NCI-H748 (cell line): ENCODE data around the gene EVI5.
"Not testable (repeated sequence)": the region's sequence is repeated elsewhere in the genome, so short reads cannot be mapped to it uniquely, and the experiment has no call there.

Experiments used
- DNase-seq: peaks from one replicate; lab custom pipeline; 2025; ENCODE audit not compliant: unreplicated experiment; lab: John Stamatoyannopoulos, UW

The EVI5 gene

DNA sequence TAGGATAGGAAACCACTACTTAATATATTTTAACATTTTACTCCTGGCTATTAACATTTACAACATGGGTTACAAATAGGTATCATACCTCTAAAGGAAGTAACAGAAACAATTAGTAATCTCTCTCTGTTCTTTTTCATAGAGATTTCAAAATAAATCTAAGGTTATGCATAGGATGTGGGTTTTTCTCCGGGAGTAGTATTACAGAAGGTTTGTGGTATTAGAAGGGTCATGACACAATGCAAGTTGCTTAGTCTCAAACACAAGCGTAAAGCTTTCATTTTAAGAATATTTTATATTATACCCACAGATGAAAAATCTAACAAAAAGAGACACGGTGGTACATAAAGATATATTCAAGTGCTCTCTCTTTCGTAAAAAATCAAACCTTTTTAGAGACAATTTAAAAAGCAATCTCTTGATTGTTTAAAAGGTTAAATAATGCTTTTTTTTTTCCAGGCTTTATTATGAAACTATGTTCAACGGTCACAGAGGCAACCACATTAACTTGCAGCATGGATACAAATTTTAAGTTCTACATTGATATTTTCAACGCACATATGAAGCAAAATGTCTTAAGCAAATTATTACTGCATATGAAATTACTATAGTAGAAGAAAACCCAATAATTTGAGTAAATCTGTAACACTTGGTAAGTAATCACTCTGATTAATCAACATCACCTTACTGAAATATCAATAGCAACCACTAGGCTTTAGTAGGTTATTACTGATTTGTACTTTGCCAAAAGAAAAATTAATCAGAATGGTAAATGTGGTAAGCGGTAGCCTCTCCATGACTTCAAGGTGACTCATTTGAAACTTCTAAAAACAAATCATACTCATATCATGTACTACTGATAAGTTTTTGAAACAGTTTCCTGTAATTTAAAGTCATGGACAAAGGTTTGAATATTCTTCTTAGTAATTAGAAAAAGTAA lies 200.8 kb downstream of the EVI5 start:
- no peak for DNase-seq

DNA sequence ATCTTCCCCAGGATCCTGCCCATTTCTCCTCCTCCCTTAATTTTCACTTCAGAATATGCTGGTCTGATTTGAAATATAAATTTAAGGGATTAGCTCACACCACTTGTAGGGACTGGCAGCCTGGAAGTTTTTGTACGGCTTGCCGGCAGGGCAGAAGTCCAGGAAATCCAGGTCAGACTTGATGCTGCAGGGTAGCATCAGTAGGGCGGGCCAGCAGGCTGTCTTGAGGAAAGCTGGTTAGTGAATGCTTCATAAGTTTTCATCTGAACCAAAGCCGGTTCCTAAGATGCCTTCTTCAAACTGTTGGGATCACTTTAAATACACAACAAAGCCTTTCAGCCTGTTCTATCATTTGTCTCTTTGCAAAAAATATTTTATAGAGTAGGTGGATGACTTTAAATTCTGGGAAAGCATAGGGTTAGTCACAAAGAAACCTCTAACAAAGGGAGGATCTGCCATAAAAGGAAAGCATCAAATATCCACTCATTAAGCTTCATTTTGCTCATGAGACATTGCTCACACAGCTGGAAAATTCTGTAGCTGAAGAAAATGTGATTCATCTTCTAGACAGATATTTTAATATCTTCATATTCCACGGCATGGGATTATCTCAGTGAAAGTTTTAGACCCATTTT lies 207.5 kb downstream of the EVI5 start:
- no peak for DNase-seq

DNA sequence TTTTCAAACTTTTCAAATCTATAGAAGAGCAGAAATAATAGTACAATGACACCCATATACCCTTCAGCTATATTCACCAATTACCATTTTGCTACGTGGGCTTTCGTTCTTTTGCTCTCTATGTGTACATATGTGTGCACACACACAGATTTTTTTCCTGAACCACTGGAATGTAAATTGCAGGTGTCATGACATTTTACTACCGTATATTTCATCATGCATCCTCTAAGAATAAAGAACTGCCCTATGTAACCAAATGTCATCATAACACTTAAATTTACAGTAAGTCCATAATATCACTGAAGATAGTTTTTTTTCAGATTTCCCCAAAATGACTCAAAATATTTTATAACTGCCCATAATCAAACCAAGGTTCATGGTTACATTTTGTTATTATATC lies 209.8 kb downstream of the EVI5 start:
- no peak for DNase-seq

DNA sequence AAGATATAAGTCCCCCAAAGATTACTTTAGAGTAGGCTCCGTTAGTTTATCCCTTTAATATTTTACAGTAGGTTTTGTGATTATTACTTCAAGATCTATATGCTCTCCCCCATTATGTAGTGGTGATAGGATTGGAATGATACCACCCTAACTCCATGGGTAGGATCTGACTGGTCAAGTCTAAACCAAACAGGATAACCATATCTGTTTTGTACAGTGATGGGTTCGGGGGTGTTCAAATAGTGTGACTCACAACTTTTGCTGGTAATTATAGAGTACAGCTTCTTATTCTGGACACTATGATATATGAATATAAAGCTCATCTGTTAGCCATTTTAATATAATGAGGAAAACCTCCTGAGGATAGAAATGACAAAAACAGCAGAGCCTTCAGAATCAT lies 212.4 kb downstream of the EVI5 start:
- DNase-seq = no peak

DNA sequence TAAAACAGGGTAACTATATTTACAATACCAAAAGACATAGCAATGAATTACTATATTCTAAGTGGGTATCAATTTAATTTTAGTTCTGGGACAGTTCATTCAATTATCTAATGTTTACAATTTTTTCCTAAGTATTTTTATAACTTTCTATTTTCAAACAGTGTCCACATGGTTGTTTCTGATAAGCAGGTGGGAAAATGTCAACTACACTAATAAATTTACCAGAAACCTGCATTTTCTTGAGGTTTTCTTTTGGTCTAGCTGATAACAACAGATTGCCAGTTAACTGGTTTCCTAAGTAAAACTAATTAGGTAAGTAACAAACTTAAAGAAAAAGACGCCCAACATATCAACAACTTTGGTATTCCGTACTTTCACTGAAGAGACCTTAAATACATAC lies 213.3 kb downstream of the EVI5 start:
- DNase-seq = no peak

- no peak for DNase-seq
These were observed 217.6 kb downstream of the EVI5 start for GRCh38 chr1:92567211-92567868.

GRCh38 chr1:92563457-92564216 lies 221.3 kb downstream of the EVI5 start:
- DNase-seq = no peak

DNA sequence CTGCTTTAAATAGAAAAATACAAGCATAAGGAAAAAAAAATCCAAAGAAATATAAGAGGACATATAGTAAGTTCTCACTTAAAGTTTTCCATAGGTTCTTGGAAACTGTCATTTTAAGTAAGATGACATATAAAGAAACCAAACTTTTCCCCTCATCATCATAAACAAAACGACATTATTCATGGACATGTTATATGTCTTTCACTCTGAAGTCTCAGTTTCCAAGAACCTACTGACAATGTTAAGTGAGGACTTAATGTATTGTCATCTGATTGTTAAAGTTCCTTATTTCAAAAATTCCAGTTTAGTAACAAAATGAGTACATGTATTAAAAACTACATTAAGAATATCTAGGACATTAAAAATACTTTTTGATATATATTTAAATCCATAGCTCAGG lies 228.6 kb downstream of the EVI5 start:
- DNase-seq = no peak

DNA sequence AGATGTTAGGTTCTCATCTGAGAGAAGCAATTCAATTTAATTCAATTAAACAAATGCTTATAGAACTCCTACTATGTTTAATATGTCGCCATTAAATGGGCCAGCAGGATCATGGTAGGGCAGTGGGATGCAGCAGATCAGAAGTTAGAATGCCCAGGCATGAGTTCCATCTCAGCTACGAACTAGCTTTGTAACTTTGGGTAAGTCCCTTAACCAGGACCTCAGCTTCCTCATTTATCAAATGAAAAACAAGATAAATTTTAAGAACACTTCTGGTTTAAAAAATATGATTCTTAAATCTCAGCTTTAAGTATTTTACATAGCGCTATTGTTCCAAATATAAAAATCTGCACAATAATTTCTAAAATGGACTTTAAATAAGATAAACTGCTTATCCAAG lies 230.7 kb downstream of the EVI5 start:
- no peak for DNase-seq

DNA sequence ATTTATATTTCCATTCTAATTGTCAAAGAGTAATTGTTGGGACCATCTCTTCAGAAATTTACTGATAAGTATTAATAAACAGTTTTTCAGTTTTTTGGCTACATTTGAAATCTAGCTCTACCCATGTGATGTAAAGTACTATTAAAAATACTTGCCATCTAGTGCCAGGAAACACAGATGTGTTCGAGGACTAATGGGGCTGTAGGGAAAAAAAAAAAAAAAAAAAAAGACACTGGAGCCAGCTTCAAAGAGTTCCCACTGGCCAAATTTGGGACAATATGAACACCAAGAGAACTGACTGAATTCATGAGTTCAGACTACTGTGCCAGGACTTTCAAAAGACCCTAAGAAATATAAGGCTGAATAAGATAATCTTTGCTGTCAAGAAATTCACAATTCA lies 233.0 kb downstream of the EVI5 start:
- no peak for DNase-seq

GRCh38 chr1:92544756-92545165 lies 240.1 kb downstream of the EVI5 start:
- DNase-seq = no peak

- DNase-seq = no peak
These were observed 241.5 kb downstream of the EVI5 start for GRCh38 chr1:92543131-92544055.

DNA sequence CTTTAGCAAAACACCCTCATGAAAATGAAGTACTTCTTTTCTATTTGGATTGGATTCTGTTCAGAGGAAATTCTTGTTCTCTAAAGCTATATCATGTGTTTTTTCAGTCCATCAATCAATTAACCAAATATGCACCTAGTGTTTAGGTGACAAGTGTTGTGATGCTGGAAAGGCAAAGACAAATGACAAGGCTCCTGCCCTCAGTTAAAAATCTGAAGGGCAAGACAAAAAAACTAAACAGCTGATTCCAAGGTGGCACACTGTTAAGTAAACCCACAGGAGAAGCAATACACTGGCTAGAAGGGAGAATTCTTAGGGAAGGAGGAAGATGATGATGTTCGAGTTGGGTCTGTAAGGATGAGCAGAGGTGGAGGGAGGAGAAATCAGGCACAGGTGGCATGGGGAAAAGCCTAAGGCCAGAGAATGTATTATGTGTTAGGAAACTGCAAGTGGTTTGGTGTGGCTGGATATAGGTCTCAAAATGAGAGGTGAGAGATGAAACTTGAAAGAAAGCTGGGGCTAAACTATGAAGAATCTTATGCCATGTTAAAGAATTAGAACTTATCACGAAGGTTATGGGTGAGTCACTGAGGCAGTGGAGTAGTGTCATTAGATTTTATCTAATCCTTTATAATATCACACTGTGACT lies 246.4 kb downstream of the EVI5 start:
- no peak for DNase-seq

GRCh38 chr1:92538048-92538412 lies 246.9 kb downstream of the EVI5 start:
- no peak for DNase-seq

- DNase-seq = no peak
These were observed 247.7 kb downstream of the EVI5 start for GRCh38 chr1:92536980-92537884.

- DNase-seq = no peak
These were observed 248.5 kb downstream of the EVI5 start for GRCh38 chr1:92536211-92536979.

GRCh38 chr1:92532371-92532770 lies 252.5 kb downstream of the EVI5 start:
- not testable (repeated sequence) for DNase-seq

DNA sequence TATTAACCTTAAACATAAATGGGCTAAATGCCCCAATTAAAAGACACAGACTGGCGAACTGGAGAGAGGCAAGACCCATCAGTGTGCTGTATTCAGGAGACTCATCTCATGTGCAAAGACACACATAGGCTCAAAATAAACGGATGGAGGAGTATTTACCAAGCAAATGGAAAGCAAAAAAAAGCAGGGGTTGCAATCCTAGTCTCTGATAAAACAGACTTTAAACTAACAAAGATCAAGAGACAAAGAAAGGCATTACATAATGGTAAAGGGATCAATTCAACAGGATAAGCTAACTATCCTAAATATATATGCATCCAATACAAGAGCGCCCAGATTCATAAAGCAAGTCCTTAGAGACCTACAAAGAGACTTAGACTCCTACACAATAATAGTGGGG lies 253.0 kb downstream of the EVI5 start:
- DNase-seq = not testable (repeated sequence)
